Right atrium auricular region (tissue), 2 donors: ENCODE results near the gene NKD2. TPM values are rescaled to one million over a fixed set of nuclear protein-coding genes. Genes with fewer than 3 reads are reported as not detected.

Experiments used
- DNase-seq: peaks from one replicate; pipeline ENCODE4 v3.0.0-alpha.2; 2019; ENCODE audit warnings: low spot score
- H3K27ac ChIP-seq, 2 donors: fragments of 200-600 bp; sonication (generic); 1 replicate in 1 of 2; 2 replicates in 1 of 2; pipeline ENCODE4 v1.5.1; 2016 to 2019
- H3K27me3 ChIP-seq, 2 donors: fragments of 200-600 bp; sonication (generic); one replicate each; pipeline versions ENCODE4 v1.5.1 to v1.6.0; 2017 to 2019
- H3K36me3 ChIP-seq: fragments of 200-600 bp; sonication (generic); one replicate; pipeline ENCODE4 v1.5.1; 2016
- H3K4me1 ChIP-seq, 2 donors: fragments of 200-600 bp; sonication (generic); one replicate each; pipeline versions ENCODE4 v1.5.1 to v1.6.0; 2017 to 2019
- H3K4me3 ChIP-seq, 2 donors: fragments of 200-600 bp; sonication (generic); 1 replicate in 1 of 2; 2 replicates in 1 of 2; pipeline ENCODE4 v1.5.1; 2017 to 2019; ENCODE audit warnings: mild to moderate bottlenecking in 1 of 2, moderate library complexity in 1 of 2
- H3K9me3 ChIP-seq, 2 donors: fragments of 200-600 bp; sonication (generic); one replicate each; pipeline ENCODE4 v1.5.1; 2019
- total RNA-seq, 2 donors: library from RNA; depleted of rRNA; stranded (reverse); fragments of >200 nt; gene quantifications; one replicate each; pipeline ENCODE4 v1.1.0, GENCODE V29; 2016
- TF ChIP-seq, protein P1 (sequence below), 2 donors: fragments of 200-600 bp; sonication (generic); IDR thresholded peaks; one replicate each; pipeline ENCODE4 v1.5.1; 2019; ENCODE audit warnings: antibody characterized with exemption in 2 of 2

NKD2 gene
- total RNA-seq, 2 donors from 2014 or later: 2.4 to 2.8 TPM

DNA sequence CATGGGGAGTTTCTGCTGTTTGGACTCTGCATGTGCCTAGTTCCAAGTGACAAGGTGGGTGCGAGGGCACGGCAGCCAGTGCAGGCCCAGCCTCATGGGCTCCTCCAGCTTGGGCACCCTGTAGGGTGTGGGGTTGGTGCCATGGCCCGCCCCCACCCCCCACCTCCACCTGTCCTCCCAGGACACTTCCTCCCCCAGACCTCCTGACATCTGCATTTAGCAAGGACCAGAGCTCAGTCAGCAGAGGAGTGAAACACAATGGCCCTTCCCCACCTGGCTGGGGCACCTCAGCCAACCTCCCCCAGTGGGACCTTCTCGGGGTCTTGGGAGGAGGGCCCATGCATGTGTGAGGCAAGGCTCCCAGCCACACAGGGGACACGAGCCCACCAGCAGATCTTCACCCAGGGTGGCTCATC, 1.9 kb upstream of the NKD2 start:
- Histone ChIP-seq H3K4me1 (peaks cover 0 to 51% of the 10 kb centered on the region in 2 donors), H3K27ac (no peak overlapping the region), H3K36me3 (no peaks in the 10 kb centered on the region), H3K4me3 (no peak overlapping the region), H3K27me3 (peaks cover 0 to 6% of the 10 kb centered on the region in 2 donors), H3K9me3 (no peaks in the 10 kb centered on the region)
- TF ChIP-seq, protein P1, sequence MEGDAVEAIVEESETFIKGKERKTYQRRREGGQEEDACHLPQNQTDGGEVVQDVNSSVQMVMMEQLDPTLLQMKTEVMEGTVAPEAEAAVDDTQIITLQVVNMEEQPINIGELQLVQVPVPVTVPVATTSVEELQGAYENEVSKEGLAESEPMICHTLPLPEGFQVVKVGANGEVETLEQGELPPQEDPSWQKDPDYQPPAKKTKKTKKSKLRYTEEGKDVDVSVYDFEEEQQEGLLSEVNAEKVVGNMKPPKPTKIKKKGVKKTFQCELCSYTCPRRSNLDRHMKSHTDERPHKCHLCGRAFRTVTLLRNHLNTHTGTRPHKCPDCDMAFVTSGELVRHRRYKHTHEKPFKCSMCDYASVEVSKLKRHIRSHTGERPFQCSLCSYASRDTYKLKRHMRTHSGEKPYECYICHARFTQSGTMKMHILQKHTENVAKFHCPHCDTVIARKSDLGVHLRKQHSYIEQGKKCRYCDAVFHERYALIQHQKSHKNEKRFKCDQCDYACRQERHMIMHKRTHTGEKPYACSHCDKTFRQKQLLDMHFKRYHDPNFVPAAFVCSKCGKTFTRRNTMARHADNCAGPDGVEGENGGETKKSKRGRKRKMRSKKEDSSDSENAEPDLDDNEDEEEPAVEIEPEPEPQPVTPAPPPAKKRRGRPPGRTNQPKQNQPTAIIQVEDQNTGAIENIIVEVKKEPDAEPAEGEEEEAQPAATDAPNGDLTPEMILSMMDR (IDR thresholded peaks at IDR 0.05): no peak
- peak; percentile 58 for DNase-seq

DNA sequence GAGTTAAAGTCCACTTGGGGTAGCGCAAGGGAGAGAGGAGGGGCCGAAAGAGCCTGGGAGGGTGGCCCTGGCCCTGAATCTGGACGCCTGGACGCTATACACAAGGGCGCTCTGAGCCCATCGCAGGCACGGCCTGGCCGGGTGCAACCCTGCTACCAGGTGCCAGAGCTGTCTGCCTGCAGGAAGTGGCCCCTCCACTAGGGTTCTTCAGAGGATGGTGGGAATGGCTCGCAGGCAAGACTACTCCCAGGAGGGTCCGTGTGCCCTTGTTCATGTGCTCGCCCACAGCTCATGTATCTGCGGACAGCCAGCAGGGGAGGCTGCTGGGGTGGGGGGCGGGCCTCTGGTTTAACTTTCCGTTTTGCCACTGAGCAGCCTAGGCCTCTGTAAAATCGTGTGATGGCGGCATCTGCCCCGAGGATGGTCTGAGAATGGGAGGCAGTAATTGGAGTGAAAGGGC, 1.4 kb upstream of the NKD2 start:
- H3K4me1 ChIP-seq: peaks cover 0 to 51% of the 10 kb centered on the region in 2 donors
- H3K9me3 ChIP-seq: no peaks in the 10 kb centered on the region
- no peak overlapping the region for H3K27ac ChIP-seq
- no peak overlapping the region for H3K4me3 ChIP-seq
- H3K27me3 ChIP-seq: peaks cover 0 to 6% of the 10 kb centered on the region in 2 donors
- no peaks in the 10 kb centered on the region for H3K36me3 ChIP-seq
- DNase-seq: peak; percentile 55
- TF ChIP-seq, protein P1 (IDR thresholded peaks at IDR 0.05): no peak

DNA sequence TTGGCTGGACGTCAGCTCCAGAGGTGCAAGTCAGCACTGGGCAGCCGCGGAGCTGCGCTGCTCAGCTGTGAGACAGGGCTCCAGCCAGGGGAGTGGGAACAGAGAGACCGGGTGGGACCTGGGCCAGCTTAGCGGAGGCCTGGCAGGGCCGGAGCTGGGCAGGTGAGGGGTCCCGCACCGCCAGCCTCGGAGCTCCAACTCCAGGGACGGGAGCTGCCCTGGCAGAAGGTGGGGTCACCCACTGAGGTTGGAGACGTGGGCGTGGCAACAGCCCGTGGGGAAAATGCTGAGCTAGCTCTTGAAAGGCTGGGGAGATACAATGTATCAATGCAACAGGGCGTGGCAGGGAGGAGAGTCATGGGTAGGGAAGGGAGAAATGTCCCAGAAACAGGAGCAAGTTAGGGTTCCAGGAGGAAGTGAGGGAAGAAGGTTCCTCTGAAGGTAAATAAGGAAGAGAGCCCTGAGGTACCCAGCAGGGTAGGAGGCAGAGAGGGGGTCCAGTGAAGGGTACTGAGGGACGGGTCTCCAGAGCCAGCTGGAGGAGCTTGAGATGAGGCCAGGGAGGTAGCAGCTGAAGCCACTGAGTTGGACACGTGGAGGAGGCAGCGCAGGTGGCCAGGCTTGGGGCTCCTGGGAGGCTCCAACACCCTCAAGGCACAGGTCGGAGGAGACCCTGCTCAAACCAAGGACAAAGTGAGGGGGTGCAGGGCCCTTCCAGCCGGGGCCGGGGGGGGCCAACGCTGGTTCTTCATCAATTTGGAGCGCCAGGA, 736 bp upstream of the NKD2 start:
- Histone ChIP-seq H3K27ac (no peak overlapping the region), H3K27me3 (peaks cover 0 to 6% of the 10 kb centered on the region in 2 donors), H3K4me1 (peaks cover 0 to 51% of the 10 kb centered on the region in 2 donors), H3K9me3 (no peaks in the 10 kb centered on the region), H3K36me3 (no peaks in the 10 kb centered on the region), H3K4me3 (no peak overlapping the region)
- peak; percentile 53 for DNase-seq
- TF ChIP-seq, protein P1 (IDR thresholded peaks at IDR 0.05): no peak

- no peaks in the 10 kb centered on the region for H3K36me3 ChIP-seq
- no peak overlapping the region for H3K27ac ChIP-seq
- TF ChIP-seq, protein P1 (IDR thresholded peaks at IDR 0.05): no peak
Measured at GRCh38 chr5:1009359-1010180, 968 bp downstream of the NKD2 start.

DNA sequence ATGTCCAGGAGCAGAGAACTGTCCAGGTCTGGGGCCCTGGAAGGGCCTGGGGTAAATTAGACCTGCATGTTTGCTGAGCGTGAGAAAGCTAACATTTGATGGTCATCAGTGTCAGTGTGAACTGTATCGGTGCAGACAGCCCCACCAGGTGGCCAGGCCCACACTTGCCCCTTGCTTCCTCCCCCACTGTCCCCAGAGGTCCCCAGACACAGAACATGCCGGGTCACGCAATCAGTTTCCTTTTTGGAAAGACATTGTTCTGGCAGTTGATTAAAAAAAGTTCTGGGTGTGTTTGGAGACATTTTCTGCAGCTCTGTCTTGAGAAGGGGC, 1.5 kb downstream of the NKD2 start:
- peaks cover 0 to 36% of the 10 kb centered on the region in 2 donors for H3K4me1 ChIP-seq
- H3K27ac ChIP-seq: no peak overlapping the region
- H3K4me3 ChIP-seq: peak overlapping the region in 1 of 2 donors; percentile 67
- peaks cover 0 to 6% of the 10 kb centered on the region in 2 donors for H3K27me3 ChIP-seq
- H3K36me3 ChIP-seq: no peaks in the 10 kb centered on the region
- DNase-seq: peak; percentile 57
- no peaks in the 10 kb centered on the region for H3K9me3 ChIP-seq
- TF ChIP-seq, protein P1 (IDR thresholded peaks at IDR 0.05): peak in 1 of 2 donors; percentile 11

More at GRCh38 chr5:1009359-1010180, 968 bp downstream of the NKD2 start:
- DNase-seq: peak; percentile 57
- H3K9me3 ChIP-seq: no peaks in the 10 kb centered on the region
- H3K27me3 ChIP-seq: peaks cover 0 to 6% of the 10 kb centered on the region in 2 donors
- H3K4me1 ChIP-seq: peaks cover 0 to 40% of the 10 kb centered on the region in 2 donors
- peak overlapping the region; percentile 45 to 67 for H3K4me3 ChIP-seq
